Mucosa of descending colon (tissue), 3 donors: ENCODE results near the gene ADGRD1. TPM values are rescaled to one million over a fixed set of nuclear protein-coding genes. Genes with fewer than 3 reads are reported as not detected.

ENCODE experiments used
- ATAC-seq: fragments of 200-7000 bp; cut with Tn5 transposase; one replicate; pipeline ENCODE4 v1.9.1; 2020; ENCODE audit warnings: mild to moderate bottlenecking, moderate library complexity
- DNase-seq, 3 donors: peaks; one replicate each; pipeline ENCODE4 v3.0.0-alpha.2; 2020
- H3K36me3 ChIP-seq: fragments of 200-600 bp; one replicate; pipeline ENCODE4 v1.8.0; 2021; ENCODE audit warnings: low read depth, mild to moderate bottlenecking
- H3K4me1 ChIP-seq: fragments of 200-600 bp; one replicate; pipeline ENCODE4 v1.8.0; 2021; ENCODE audit warnings: low read depth, mild to moderate bottlenecking
- H3K4me3 ChIP-seq: fragments of 200-600 bp; one replicate; pipeline ENCODE4 v1.8.0; 2021; ENCODE audit warnings: mild to moderate bottlenecking
- H3K9me3 ChIP-seq: fragments of 200-600 bp; one replicate; pipeline ENCODE4 v1.8.0; 2021; ENCODE audit warnings: mild to moderate bottlenecking
- intact Hi-C, 2 donors: fragments of 100-400 bp; cut with DNase I in 1 of 2; cut with micrococcal nuclease in 1 of 2; formaldehyde crosslinking; loops; one replicate each; pipeline versions ENCODE4 v1.11.0 to v1.11.1; 2022; cut with DNase I, micrococcal nuclease
- total RNA-seq, 3 donors: library from RNA; stranded (reverse); fragmentation: NEBNext Ultra II Directional in 2 of 3; extraction: Animal tissue kit (Norgen Biotek cat#: 25700) in 2 of 3; gene quantifications; one replicate each; pipeline versions ENCODE4 v1.2.1 to v1.2.4, GENCODE V29; 2021 to 2023
- TF ChIP-seq, protein P1 (sequence below): fragments of 200-600 bp; IDR thresholded peaks from one replicate; pipeline ENCODE4 v1.8.0; 2022; ENCODE audit warnings: antibody characterized with exemption, mild to moderate bottlenecking
- donor health status: DM: no; HTN: no; CAD: no; lungs with moderate emphysema.
- donor health status: DM: no; HTN: no; CAD: no.
- donor health status: DM: no; HTN: yes; CAD: no.

Gene ADGRD1
- total RNA-seq, 3 donors from 2014 or later: 2.6 to 18.4 (median 12.9) TPM

DNA sequence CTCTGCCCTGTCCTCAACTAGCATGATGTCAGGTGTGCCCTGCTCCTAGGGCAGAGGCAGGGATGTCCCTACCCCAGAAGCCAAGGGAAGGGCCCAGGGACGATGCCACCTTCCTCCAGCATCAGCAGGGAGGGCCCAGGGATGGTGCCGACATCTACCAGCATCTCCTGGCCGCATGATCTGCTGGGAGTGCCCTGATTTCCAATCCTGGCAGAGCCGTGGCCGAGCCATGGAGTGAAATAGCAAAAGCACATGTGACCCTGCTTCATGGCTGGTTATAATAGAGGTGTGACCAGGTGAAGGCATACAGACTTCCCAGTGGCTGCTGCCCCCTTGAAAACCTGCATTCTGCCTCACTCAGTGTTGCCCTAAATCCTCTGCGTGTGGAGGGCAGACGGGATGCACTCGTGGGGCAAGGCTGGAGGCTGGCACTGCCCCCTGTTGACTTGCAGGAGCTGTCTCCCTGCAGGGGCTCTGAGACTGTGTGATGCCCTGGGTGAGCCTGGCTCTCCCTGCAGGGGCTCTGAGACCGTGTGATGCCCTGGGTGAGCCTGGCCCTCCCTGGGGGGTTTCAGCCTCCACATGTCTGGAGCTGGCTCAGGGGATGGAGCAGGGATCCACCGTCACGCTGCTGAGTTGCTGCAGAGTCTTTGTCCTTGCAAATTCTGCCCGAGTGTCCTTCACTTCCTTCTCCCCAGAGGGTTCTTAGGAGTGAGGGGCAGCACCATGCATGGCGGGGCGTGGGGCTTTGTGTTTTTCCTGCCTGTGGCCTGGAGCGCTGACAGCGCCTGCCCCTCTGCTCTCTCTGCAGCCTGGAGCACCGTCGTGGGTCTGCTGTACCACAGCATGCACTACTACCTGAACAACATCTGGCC is 51.7 kb downstream of the ADGRD1 start:
- ATAC-seq (no peak), DNase-seq (no peak)
- Histone ChIP-seq H3K9me3 (no peaks in the 10 kb centered on the region), H3K4me3 (no peak overlapping the region), H3K4me1 (no peaks in the 10 kb centered on the region), H3K36me3 (no peaks in the 10 kb centered on the region)
- TF ChIP-seq, protein P1, sequence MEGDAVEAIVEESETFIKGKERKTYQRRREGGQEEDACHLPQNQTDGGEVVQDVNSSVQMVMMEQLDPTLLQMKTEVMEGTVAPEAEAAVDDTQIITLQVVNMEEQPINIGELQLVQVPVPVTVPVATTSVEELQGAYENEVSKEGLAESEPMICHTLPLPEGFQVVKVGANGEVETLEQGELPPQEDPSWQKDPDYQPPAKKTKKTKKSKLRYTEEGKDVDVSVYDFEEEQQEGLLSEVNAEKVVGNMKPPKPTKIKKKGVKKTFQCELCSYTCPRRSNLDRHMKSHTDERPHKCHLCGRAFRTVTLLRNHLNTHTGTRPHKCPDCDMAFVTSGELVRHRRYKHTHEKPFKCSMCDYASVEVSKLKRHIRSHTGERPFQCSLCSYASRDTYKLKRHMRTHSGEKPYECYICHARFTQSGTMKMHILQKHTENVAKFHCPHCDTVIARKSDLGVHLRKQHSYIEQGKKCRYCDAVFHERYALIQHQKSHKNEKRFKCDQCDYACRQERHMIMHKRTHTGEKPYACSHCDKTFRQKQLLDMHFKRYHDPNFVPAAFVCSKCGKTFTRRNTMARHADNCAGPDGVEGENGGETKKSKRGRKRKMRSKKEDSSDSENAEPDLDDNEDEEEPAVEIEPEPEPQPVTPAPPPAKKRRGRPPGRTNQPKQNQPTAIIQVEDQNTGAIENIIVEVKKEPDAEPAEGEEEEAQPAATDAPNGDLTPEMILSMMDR: no peak
- intact Hi-C loops: no loop called here

DNA sequence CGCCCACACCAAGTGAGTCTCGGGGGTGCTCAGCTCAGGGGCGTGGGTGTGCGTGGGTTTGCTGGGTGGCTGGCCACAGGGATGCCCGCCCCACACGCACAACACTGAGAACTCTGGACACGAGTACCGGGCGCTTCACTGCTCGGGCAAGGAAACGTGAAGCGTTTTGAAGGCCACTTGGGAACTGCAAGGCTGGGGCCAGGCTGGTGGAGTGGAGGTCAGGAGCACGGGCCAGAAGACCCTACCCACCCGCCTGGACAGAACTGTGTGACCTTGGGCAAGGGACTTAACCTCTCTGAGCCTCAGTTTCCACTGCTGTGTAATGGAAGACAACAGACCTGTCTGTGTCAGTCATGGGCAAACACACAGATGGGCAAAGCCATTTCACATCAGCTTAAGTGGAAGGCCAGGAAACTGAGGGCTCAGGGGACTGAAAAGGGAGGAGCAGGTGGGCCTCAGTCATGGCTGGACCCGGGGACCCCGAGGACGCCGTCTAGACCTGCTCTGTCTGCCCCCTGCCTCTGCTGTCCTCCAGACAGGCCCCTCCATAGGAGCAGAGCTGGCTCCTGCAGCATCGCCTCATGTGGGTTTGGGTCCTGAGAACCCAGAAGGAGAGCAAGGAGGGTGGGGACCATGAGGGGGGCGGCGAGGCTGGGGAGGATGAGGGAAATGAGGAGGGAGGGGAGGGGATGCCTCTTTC is 52.5 kb downstream of the ADGRD1 start:
- Histone ChIP-seq H3K4me1 (no peaks in the 10 kb centered on the region), H3K36me3 (no peaks in the 10 kb centered on the region), H3K9me3 (no peaks in the 10 kb centered on the region), H3K4me3 (no peak overlapping the region)
- ATAC-seq (no peak), DNase-seq (no peak)
- intact Hi-C loops: no loop called here
- TF ChIP-seq, protein P1: no peak

DNA sequence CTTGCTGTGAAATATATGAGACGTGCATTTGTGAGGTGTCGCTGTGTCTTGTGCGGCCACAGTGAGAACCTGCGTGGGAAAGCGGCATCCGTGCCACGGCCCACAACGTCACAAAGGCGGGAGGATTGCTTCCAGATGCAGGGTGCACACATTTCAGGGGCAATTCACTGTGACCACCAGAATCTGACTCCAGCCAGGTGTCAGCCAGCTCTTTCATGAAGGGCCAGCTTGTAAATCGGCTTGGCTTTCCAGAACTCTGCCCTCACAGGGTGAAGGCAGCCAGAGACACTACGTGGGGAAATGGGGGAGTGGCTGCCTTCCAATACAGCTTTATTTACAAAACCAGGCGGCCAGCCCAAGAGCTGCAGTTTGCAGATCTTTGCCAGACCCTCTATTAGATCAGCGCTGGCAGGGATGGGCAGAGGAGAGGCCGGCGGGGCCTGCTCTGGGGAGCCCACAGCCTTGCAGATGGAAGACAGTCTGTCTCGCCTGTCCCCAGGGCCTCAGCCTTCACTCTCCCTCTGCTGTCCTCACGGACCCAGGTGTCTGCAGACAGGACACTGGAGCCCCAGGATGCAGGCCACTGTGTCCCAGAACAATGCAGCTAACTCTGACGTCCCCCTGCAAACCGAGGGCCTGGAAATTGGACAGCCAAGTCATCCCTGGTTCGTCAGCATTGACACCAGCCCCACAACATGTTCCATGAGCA is 53.5 kb downstream of the ADGRD1 start:
- H3K4me1 ChIP-seq: no peaks in the 10 kb centered on the region
- H3K9me3 ChIP-seq: no peaks in the 10 kb centered on the region
- intact Hi-C loops: no loop called here
- no peaks in the 10 kb centered on the region for H3K36me3 ChIP-seq
- ATAC-seq (no peak), DNase-seq (peak in 2 of 3 donors; percentile 5 to 35)
- H3K4me3 ChIP-seq: no peak overlapping the region
- TF ChIP-seq, protein P1: no peak

DNA sequence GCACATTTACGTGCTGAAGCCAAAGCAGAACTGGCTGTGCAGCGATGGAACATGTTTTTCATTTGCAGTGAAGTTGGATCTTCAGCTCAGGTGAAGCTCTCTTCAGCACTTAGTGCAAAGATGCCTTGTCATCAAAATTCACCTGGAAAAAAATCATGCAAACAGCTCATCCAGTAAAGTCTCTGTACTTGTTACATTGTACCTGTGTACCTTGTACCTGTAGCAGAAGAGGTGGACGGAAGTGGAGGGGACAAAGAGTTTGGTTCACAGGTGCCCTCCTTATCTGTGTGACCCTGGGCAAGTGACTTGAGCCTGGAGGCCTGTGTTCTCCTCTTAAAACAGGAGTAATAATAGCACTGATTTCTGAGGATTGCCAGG is 54.0 kb downstream of the ADGRD1 start:
- H3K4me3 ChIP-seq: no peak overlapping the region
- H3K36me3 ChIP-seq: no peaks in the 10 kb centered on the region
- no peak for DNase-seq
- no peaks in the 10 kb centered on the region for H3K4me1 ChIP-seq
- intact Hi-C loops: no loop called here
- no peak for ATAC-seq
- TF ChIP-seq, protein P1: no peak
- H3K9me3 ChIP-seq: no peaks in the 10 kb centered on the region

DNA sequence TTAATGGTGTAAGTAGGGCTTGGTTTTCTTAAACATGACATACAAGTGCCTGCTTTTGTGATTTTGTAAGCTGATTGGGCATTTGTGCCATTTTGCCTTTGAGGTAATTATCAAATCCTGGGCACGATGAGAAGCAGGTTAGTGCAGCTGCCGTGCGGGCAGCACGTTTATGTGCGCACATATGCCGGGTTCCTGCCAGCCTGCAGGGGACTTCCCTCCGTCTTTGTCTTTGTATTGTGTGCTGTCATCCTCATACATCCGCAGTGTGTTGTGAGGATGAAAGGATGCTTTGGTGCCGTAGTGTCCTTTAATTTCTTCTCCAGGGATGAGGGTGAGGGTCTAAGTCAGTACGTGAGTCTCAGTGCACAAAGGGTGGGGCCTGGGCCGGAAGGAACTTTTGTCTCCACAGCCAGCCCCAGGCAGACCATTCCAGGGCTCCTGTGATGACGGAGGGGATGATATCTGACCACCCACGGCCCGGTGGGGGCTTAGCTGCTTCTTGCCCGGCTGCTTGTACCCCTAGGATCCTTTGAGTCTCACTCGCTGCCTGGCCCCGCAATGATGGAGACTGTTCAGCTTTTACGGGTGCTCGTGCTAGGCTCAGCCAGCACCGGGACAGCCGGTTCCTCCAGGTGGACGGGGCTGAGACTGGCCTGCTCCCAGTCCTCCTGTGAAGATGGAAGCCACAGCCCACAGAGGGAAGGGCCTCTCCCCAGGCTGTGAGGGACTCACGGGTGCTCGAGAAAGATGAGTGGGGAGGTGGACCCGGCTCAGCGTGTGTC is 54.6 kb downstream of the ADGRD1 start:
- intact Hi-C loops: no loop called here
- DNase-seq (no peak), ATAC-seq (no peak)
- Histone ChIP-seq H3K4me1 (no peaks in the 10 kb centered on the region), H3K9me3 (no peaks in the 10 kb centered on the region), H3K4me3 (no peak overlapping the region), H3K36me3 (no peaks in the 10 kb centered on the region)
- TF ChIP-seq, protein P1: no peak
